ENCODE results near the gene BTNL9. TPM values are rescaled to one million over a fixed set of nuclear protein-coding genes. Genes with fewer than 3 reads are reported as not detected.
"Not testable (repeated sequence)": the region's sequence is repeated elsewhere in the genome, so short reads cannot be mapped to it uniquely, and the experiment has no call there.

BTNL9 gene
- polyA plus RNA-seq, 3 donors = 7.0 to 14.9 (median 11.5) TPM

- no peak for DNase-seq (ENCODE audit: extremely low read depth in 1 of 11, low read depth in 9 of 11, low spot score in 4 of 11)
These were observed 522 bp downstream of the BTNL9 start for GRCh38 chr5:181040631-181040945.

- no peak for DNase-seq (ENCODE audit: extremely low read depth in 1 of 11, low read depth in 9 of 11, low spot score in 4 of 11)
These were observed 977 bp downstream of the BTNL9 start for GRCh38 chr5:181041043-181041442.

GRCh38 chr5:181042036-181042713 is 2.1 kb downstream of the BTNL9 start:
- DNase-seq (ENCODE audit: extremely low read depth in 1 of 11, low read depth in 9 of 11, low spot score in 4 of 11) = no peak

DNA sequence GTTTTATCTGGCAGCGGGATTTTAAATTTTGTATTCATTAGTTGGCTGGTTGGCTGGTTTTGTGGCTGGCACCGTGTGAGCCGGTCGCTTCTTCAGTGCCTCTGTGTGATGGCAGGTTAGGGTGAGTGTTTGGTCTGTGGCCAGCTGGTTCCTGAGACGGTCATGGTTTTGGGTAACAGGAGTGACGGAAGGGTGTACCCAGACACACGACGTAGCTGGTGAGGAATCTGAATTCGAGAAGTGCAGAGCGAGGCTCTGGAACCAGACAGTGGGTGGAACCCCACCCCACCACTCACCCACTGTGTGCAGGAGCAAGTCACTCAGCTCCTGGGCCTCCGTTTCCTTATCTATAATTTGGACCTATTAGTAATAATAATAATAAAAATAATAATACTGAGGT is 2.7 kb downstream of the BTNL9 start:
- DNase-seq (ENCODE audit: extremely low read depth in 1 of 11, low read depth in 9 of 11, low spot score in 4 of 11) = no peak

- DNase-seq (ENCODE audit: extremely low read depth in 1 of 11, low read depth in 9 of 11, low spot score in 4 of 11) = no peak
These were observed 3.4 kb downstream of the BTNL9 start for GRCh38 chr5:181043285-181044092.

GRCh38 chr5:181044093-181044599 is 4.1 kb downstream of the BTNL9 start:
- no peak for DNase-seq (ENCODE audit: extremely low read depth in 1 of 11, low read depth in 9 of 11, low spot score in 4 of 11)

DNA sequence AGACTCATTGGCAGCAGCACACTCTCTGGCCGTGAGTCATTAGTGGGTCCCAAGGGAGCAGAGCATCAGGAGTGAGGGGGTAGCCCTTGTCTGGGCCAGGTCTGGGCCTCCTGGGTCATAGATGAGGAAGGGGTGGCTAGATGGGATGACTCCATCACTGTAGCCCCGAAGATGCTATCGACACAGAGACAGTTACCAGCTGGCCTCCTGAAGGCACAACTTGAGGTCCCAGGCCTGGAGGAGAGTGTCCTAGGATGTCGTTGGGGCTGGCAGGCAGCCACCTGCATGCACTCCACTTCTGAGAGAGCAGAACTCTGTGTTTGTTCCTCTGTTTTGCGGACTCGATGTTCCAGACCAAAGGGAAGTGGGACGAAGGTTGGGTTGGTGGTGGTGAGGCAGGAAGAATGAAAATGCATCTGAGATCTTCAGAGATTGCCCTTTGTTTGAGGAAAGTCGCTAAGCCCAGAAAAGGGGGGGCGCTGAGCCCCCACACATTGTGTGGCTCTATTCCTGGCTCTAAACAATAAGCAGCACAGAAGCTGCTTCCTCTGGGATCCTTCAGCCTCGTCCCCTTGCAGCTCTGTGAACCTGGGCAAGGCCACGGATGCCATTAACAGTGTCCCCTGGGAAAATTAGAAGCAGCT is 4.7 kb downstream of the BTNL9 start:
- DNase-seq (ENCODE audit: extremely low read depth in 1 of 11, low read depth in 9 of 11, low spot score in 4 of 11) = no peak

- DNase-seq (ENCODE audit: extremely low read depth in 1 of 11, low read depth in 9 of 11, low spot score in 4 of 11) = no peak
These were observed 5.2 kb downstream of the BTNL9 start for GRCh38 chr5:181045316-181045715.

DNA sequence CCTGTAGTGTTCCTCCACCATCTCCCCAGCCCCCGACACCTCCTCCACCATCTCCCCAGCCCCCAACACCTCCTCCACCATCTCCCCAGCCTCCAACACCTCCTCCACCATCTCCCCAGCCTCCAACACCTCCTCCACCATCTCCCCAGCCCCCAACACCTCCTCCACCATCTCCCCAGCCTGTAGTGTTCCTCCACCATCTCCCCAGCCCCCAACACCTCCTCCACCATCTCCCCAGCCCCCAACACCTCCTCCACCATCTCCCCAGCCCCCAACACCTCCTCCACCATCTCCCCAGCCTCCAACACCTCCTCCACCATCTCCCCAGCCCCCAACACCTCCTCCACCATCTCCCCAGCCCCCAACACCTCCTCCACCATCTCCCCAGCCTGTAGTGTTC is 5.8 kb downstream of the BTNL9 start:
- not testable (repeated sequence) for DNase-seq (ENCODE audit: extremely low read depth in 1 of 11, low read depth in 9 of 11, low spot score in 4 of 11)

- no peak for DNase-seq (ENCODE audit: extremely low read depth in 1 of 11, low read depth in 9 of 11, low spot score in 4 of 11)
These were observed 7.2 kb downstream of the BTNL9 start for GRCh38 chr5:181047288-181047687.

DNA sequence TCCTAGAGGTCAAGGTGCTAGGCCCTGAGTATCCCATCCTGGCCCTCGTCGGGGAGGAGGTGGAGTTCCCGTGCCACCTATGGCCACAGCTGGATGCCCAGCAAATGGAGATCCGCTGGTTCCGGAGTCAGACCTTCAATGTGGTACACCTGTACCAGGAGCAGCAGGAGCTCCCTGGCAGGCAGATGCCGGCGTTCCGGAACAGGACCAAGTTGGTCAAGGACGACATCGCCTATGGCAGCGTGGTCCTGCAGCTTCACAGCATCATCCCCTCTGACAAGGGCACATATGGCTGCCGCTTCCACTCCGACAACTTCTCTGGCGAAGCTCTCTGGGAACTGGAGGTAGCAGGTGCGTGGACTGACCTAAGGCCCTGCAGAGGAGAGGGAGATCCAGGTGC is 7.9 kb downstream of the BTNL9 start:
- no peak for DNase-seq (ENCODE audit: extremely low read depth in 1 of 11, low read depth in 9 of 11, low spot score in 4 of 11)

- DNase-seq (ENCODE audit: extremely low read depth in 1 of 11, low read depth in 9 of 11, low spot score in 4 of 11) = no peak
These were observed 9.9 kb downstream of the BTNL9 start for GRCh38 chr5:181050016-181050415.

DNA sequence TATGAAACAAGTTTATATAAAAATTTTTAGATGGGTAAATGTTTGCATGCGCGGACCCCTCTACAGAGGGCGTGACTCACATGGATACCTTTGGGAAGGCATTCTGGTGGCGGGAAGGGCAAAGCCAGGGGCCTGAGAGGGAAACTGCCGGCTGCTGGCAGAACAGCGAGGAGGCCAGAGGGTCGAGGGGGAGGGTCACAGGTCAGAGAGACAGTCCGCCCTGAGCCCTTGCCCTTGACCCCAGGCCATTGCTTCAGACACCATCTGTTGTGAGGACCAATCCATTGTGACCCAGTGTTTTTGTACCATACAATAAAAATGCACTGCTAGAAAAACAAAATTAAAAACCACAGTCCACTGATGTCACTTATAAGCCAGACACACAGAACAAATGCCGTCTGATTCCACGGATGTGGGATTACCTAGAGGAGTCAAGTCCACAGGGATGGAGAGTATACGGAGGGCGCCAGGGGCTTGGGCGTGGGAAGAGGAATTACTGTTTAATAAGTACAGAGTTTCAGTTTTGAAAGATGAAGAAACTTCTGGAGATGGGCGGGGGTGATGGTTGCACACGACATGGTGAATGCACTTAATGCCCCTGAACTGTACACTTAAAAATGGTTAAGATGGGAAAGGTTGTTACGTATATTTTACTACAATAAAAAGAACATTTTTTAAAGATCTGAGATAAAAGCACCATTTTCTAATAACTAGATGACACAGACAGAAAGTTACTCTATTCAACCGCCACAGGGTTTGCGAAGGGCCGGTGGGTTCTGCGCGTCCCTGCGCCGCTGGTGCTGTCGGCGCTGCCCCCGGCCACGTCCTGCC is 12.0 kb downstream of the BTNL9 start:
- no peak for DNase-seq (ENCODE audit: extremely low read depth in 1 of 11, low read depth in 9 of 11, low spot score in 4 of 11)

DNA sequence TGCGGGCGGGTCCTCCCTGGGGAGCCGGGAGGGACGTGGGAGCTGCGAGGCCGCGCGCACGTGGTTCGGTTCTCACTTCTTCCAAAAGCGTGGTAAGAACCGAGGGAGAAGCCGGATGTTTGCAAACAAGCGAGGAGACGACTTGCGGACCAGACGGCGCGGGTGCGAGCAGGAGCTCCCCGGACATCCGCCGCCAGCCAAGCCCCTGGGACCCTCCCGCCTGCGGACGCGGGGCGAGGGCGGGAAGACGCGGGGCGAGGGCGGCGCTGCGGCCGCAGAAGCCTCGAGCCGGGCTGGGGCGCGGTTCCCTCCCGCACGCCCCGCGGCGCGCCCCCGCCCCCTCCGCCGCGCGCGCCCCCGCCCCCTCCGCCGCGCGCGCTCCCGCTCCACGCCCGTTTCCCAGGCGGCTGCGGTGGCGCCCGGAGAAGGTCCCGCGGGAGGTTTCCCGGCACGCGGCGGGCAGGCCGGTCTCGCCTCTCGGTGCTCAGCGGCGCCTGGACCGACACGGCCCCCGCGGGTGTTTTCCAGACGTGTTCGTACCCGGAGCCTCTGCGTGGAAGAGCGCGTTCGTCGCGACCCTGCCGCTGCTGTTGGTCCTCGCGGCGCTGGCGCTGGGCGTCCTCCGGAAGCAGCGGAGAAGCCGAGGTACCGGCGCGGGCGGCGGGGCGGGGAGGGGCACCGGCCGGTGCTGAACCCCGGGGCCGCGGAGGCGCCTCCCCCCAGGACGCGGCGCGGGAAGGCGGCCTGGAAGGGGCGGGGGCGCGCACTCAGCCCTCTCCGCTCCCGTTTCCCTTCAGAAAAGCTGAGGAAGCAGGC is 12.8 kb downstream of the BTNL9 start:
- DNase-seq (ENCODE audit: extremely low read depth in 1 of 11, low read depth in 9 of 11, low spot score in 4 of 11) = no peak

GRCh38 chr5:181053488-181054121 is 13.5 kb downstream of the BTNL9 start:
- no peak for DNase-seq (ENCODE audit: extremely low read depth in 1 of 11, low read depth in 9 of 11, low spot score in 4 of 11)

DNA sequence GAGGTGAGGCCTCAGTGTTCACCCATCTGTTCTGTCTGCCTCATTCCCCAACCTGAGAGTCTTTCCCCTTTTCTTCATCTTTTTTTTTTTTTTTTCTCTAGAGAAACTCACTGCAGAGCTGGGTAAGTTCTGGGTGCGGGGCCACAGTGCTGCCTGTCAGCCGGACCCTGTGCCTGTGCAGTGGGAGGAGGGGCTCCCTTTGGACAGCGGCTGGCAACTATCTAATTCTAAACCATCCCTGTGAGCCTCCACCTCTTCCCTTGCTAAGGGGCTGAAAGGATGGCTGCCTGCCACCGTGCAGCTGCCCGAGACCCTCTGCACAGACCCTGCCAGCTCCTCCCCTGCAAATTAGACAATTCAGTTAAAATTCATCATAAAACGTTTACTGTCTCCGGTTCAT is 14.1 kb downstream of the BTNL9 start:
- DNase-seq (ENCODE audit: extremely low read depth in 1 of 11, low read depth in 9 of 11, low spot score in 4 of 11) = no peak

DNA sequence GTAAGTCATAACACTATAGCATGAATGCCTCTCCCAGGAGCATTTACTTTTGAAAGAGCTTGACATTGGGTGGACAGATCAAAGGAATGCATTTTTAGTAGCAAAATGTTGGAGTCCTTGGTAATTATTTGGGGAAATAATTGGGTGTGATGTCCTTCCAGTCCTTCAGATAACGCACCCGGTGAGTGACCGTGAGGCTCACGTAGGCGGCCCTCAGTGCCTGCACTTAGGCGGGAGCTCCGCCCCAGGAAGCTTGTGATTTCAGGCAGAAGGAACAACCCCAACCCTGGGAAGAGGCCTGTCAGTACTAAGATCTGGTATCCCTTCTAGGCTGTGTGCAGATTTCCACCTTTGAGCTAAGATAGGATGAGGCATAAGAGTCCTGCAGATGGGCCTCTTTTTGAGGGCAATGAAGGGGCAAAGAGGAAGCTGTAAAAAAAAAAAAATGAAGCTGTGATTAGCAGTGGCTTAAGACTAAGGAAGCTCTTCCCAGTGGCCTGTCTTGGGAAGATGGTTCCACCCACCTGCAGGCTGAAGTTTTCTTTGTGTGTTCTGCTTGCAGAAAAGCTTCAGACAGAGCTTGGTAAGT is 14.9 kb downstream of the BTNL9 start:
- no peak for DNase-seq (ENCODE audit: extremely low read depth in 1 of 11, low read depth in 9 of 11, low spot score in 4 of 11)

- DNase-seq (ENCODE audit: extremely low read depth in 1 of 11, low read depth in 9 of 11, low spot score in 4 of 11) = no peak
These were observed 16.4 kb downstream of the BTNL9 start for GRCh38 chr5:181056431-181056830.

Data from renal cortex interstitium (tissue), 11 donors.